Upper lobe of left lung (tissue), 6 donors: ENCODE measurements around the gene DNAJC19. TPM values are rescaled to one million over a fixed set of nuclear protein-coding genes. Genes with fewer than 3 reads are reported as not detected.

ENCODE experiments used
- ATAC-seq, 2 donors: fragments of 200-7000 bp; cut with Tn5 transposase; one replicate each; pipeline ENCODE4 v1.9.1; 2022; ENCODE audit warnings: mild to moderate bottlenecking in 2 of 2, moderate library complexity in 2 of 2; ENCODE audit not compliant: low FRiP score in 2 of 2
- DNase-seq, 2 donors: peaks; one replicate each; pipeline ENCODE4 v3.0.0-alpha.2; 2019 to 2020
- H3K27ac ChIP-seq, 4 donors: fragments of 200-600 bp; sonication (generic); one replicate each; pipeline ENCODE4 v1.5.1; 2016 to 2019
- H3K27me3 ChIP-seq, 4 donors: fragments of 200-600 bp; sonication (generic); one replicate each; pipeline ENCODE4 v1.5.1; 2017 to 2019
- H3K36me3 ChIP-seq, 4 donors: fragments of 200-600 bp; sonication (generic); one replicate each; pipeline ENCODE4 v1.5.1; 2016 to 2019
- H3K4me1 ChIP-seq, 4 donors: fragments of 200-600 bp; sonication (generic); one replicate each; pipeline ENCODE4 v1.5.1; 2018 to 2019
- H3K4me3 ChIP-seq, 4 donors: fragments of 200-600 bp; sonication (generic); one replicate each; pipeline ENCODE4 v1.5.1; 2017 to 2019; ENCODE audit warnings: mild to moderate bottlenecking in 2 of 4, moderate library complexity in 1 of 4
- H3K9me3 ChIP-seq, 4 donors: fragments of 200-600 bp; sonication (generic); one replicate each; pipeline ENCODE4 v1.5.1; 2018 to 2019
- EP300 ChIP-seq, 4 donors: sonication (generic); formaldehyde crosslinking; IDR thresholded peaks; one replicate each; pipeline ENCODE4 v1.5.1; 2017; ENCODE audit warnings: antibody characterized with exemption in 4 of 4, control low read depth in 2 of 4
- POLR2A ChIP-seq, 4 donors: fragments of 450-650 bp; IDR thresholded peaks; one replicate each; pipeline ENCODE4 v1.5.1; 2016 to 2017; ENCODE audit warnings: antibody characterized with exemption in 4 of 4, mild to moderate bottlenecking in 2 of 4
- POLR2AphosphoS5 ChIP-seq, 2 donors: sonication (generic); formaldehyde crosslinking; IDR thresholded peaks; one replicate each; pipeline ENCODE4 v1.5.1; 2017; ENCODE audit warnings: antibody characterized with exemption in 2 of 2
- WGBS, 2 donors: methylation state at CpG; one replicate each; pipeline ENCODE4 v1.1.5; 2017 to 2018; 5-methylcytosine and 5-hydroxymethylcytosine counted together
- total RNA-seq, 6 donors: library from RNA; depleted of rRNA in 4 of 6; stranded (reverse); fragments of >200 nt in 4 of 6; gene quantifications; one replicate each; pipeline versions ENCODE4 v1.1.0 to v1.2.1, GENCODE V29; 2016 to 2021
- TF ChIP-seq, protein P1 (sequence below), 6 experiments: fragments of 450-650 bp in 4 of 6; fragments of 200-600 bp in 2 of 6; sonication (generic) in 2 of 6; IDR thresholded peaks; one replicate each; pipeline ENCODE4 v1.5.1; 2016 to 2019; ENCODE audit warnings: antibody characterized with exemption in 6 of 6
- donor health status: DM: no; HTN: no; CAD: no; lungs with moderate emphysema.
- donor health status: DM: no; HTN: yes; CAD: no; lungs with severe emphysema.

The DNAJC19 gene
- total RNA-seq, 6 donors from 2014 or later, result 8.0 to 43.5 (median 36.0) TPM

DNA sequence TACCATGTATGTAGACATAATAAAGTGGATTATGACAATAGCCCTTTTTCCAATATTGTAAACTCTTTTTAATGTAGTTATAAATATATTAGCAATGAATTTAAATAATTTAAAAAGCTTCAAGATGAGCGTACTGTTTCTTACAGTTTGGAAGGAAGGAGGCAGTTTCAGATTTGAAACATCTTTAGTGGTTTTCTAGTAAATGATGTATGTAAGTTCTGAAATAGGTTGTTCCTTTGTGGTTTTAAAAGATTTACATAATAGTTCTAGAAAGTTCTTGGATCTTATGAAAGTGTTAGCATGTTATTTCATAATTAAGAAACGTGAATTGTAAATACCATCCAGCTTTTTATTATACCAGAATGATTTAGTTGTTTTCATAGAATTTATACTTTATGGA is 16.0 kb downstream of the DNAJC19 start:
- DNase-seq (no peak), ATAC-seq (no peak)
- H3K36me3 ChIP-seq, result peaks cover 26 to 80% (median 29%) of the 10 kb centered on the region in 4 donors
- no peaks in the 10 kb centered on the region for H3K4me1 ChIP-seq
- TF ChIP-seq EP300 (IDR thresholded peaks at IDR 0.05), result no peak
- TF ChIP-seq POLR2A (IDR thresholded peaks at IDR 0.05), result no peak
- no peak for TF ChIP-seq POLR2AphosphoS5 (IDR thresholded peaks at IDR 0.05)
- TF ChIP-seq, protein P1, sequence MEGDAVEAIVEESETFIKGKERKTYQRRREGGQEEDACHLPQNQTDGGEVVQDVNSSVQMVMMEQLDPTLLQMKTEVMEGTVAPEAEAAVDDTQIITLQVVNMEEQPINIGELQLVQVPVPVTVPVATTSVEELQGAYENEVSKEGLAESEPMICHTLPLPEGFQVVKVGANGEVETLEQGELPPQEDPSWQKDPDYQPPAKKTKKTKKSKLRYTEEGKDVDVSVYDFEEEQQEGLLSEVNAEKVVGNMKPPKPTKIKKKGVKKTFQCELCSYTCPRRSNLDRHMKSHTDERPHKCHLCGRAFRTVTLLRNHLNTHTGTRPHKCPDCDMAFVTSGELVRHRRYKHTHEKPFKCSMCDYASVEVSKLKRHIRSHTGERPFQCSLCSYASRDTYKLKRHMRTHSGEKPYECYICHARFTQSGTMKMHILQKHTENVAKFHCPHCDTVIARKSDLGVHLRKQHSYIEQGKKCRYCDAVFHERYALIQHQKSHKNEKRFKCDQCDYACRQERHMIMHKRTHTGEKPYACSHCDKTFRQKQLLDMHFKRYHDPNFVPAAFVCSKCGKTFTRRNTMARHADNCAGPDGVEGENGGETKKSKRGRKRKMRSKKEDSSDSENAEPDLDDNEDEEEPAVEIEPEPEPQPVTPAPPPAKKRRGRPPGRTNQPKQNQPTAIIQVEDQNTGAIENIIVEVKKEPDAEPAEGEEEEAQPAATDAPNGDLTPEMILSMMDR (IDR thresholded peaks at IDR 0.05), result no peak
- no peak overlapping the region for H3K27ac ChIP-seq
- no peaks in the 10 kb centered on the region for H3K9me3 ChIP-seq
- no peak overlapping the region for H3K4me3 ChIP-seq
- H3K27me3 ChIP-seq, result no peaks in the 10 kb centered on the region
- 71 to 76% methylated on average over 2 of the region's 2 CpGs for WGBS, 2 donors

DNA sequence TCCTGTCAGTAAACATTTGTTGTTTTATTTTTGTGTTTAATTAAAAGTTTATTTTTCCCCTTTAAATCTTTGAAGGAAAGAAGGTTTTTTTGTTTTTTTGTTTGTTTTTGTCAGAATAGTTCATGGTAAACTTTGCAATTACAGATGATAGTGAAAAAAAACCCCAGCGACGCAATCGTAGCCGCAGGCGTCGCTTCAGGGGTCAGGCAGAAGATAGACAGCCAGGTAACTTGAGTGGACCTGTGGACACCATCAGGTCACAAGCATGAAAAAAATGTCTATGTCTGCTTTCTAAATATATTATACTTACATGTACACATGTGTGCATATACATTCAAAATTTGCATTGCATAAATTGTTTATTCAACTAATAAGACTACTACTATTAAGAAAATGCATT is 18.6 kb downstream of the DNAJC19 start:
- Histone ChIP-seq H3K27me3 (no peaks in the 10 kb centered on the region), H3K9me3 (no peaks in the 10 kb centered on the region), H3K27ac (no peak overlapping the region), H3K36me3 (peaks cover 23 to 74% (median 32%) of the 10 kb centered on the region in 4 donors), H3K4me1 (no peaks in the 10 kb centered on the region), H3K4me3 (no peak overlapping the region)
- DNase-seq, result no peak
- TF ChIP-seq POLR2A (IDR thresholded peaks at IDR 0.05) (no peak), POLR2AphosphoS5 (IDR thresholded peaks at IDR 0.05) (no peak), EP300 (IDR thresholded peaks at IDR 0.05) (no peak)
- TF ChIP-seq, protein P1 (IDR thresholded peaks at IDR 0.05), result no peak
- WGBS, 2 donors, result 96 to 97% methylated on average over 6 of the region's 6 CpGs
- ATAC-seq, result no peak

DNA sequence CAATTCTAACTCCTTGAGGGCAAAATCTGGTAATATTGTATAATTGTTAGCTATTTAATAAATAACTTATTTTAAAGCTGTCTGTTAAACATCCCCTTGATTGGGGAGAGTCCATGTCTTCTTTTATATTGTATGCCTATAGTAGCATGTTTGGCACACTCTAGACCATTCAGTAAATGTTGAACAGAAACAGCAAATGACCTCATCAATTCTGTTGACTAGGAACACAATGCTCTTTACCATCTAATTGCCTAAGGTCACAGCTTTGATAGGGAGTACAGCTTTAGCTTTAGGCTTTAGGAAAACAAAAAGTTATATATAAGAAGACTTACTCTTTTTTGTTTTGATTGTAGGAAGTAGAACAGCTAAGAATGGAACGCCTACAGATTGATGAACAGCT is 27.0 kb downstream of the DNAJC19 start:
- H3K27ac ChIP-seq, result no peak overlapping the region
- H3K9me3 ChIP-seq, result no peaks in the 10 kb centered on the region
- 93 to 97% methylated on average over 1 of the region's 1 CpG for WGBS, 2 donors
- TF ChIP-seq POLR2AphosphoS5 (IDR thresholded peaks at IDR 0.05), result no peak
- TF ChIP-seq, protein P1 (IDR thresholded peaks at IDR 0.05), result no peak
- no peak for TF ChIP-seq POLR2A (IDR thresholded peaks at IDR 0.05)
- TF ChIP-seq EP300 (IDR thresholded peaks at IDR 0.05), result no peak
- H3K36me3 ChIP-seq, result peaks cover 16 to 90% (median 32%) of the 10 kb centered on the region in 4 donors
- DNase-seq (no peak), ATAC-seq (no peak)
- H3K4me1 ChIP-seq, result no peaks in the 10 kb centered on the region
- H3K27me3 ChIP-seq, result no peaks in the 10 kb centered on the region
- no peak overlapping the region for H3K4me3 ChIP-seq

DNA sequence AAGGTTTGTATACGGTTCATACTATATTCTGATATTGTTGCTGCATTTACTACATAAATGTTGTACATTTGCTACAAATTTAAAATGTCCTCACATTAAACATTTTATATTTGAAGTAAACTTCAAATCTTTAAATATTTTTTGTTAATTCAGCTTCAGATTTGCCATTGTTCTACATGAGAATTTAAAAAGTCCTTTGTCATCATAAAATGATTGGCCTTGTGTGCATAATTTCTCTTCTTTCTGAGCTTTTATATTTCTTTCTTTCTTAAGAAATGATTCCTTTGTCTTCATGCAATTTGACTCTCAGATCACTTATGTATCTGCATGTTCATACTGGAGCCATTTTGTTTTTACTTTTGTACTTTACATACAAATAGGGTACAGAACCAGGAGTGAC is 28.0 kb downstream of the DNAJC19 start:
- Histone ChIP-seq H3K4me3 (no peak overlapping the region), H3K9me3 (no peaks in the 10 kb centered on the region), H3K4me1 (no peaks in the 10 kb centered on the region), H3K36me3 (peaks cover 17 to 92% (median 35%) of the 10 kb centered on the region in 4 donors), H3K27ac (no peak overlapping the region), H3K27me3 (no peaks in the 10 kb centered on the region)
- no peak for DNase-seq
- no peak for ATAC-seq
- WGBS, 2 donors, result 94 to 97% methylated on average over 1 of the region's 1 CpG
- TF ChIP-seq POLR2A (IDR thresholded peaks at IDR 0.05) (no peak), EP300 (IDR thresholded peaks at IDR 0.05) (no peak)
- TF ChIP-seq, protein P1 (IDR thresholded peaks at IDR 0.05), result no peak

DNA sequence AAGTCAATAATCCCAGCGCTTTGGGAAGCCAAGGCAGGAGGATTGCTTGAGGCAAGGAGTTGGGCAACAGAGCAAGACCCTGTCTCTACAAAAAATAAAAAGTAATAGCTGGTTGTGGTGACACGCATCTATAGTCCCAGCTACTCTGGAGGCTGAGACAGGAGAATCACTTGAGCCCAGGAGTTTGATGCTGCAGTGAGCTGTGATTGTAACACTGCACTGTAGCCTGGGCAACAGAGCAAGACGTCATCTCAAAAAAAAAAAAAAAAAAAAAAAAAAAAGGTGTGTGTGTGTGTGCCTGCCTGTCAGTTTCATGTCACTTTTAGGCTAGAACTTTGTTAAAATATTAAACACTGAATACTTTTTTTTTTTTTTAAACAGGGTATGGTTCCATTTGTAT is 28.4 kb downstream of the DNAJC19 start:
- H3K27me3 ChIP-seq, result no peaks in the 10 kb centered on the region
- H3K9me3 ChIP-seq, result no peaks in the 10 kb centered on the region
- no peak for DNase-seq
- no peak overlapping the region for H3K27ac ChIP-seq
- no peak for ATAC-seq
- WGBS, 2 donors, result 87 to 95% methylated on average over 3 of the region's 3 CpGs
- no peak overlapping the region for H3K4me3 ChIP-seq
- peaks cover 22 to 95% (median 39%) of the 10 kb centered on the region in 4 donors for H3K36me3 ChIP-seq
- TF ChIP-seq POLR2A (IDR thresholded peaks at IDR 0.05), result no peak
- no peak for TF ChIP-seq EP300 (IDR thresholded peaks at IDR 0.05)
- TF ChIP-seq, protein P1 (IDR thresholded peaks at IDR 0.05), result no peak
- TF ChIP-seq POLR2AphosphoS5 (IDR thresholded peaks at IDR 0.05), result no peak
- H3K4me1 ChIP-seq, result no peaks in the 10 kb centered on the region
